ENCODE data around the gene GBF1.

GBF1 gene

DNA sequence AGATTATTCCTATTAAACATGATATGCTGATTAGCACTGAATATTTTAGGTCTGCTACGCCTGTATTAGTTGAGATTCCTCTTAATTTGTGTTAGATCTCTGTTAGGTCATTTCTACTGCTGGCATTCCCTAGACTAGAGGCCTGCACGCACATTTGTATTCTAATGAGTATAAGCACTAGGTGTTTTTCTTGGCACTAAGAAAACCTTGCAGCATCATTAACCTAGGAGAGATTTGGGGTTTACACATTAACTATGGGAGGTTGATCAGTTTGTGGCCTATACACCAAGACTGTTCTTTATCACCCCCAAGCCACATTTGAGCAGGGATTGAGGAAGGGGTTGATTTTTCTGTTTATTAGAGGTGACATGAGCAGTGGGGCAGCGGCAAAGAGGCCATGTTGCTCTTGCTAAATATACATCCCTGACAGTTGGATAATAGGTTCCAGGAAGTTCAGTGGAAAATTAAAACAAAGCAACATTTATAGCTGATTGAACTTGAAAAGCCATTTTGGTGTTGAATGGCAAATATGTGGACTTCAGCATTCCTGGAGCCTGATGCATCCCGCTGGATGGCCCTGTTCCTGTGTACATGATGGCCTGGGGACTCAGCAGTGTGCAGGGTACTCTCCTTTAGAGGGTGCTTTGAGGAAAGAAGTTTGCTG lies 65.2 kb downstream of the GBF1 start:
- TF ChIP-seq, protein P1, sequence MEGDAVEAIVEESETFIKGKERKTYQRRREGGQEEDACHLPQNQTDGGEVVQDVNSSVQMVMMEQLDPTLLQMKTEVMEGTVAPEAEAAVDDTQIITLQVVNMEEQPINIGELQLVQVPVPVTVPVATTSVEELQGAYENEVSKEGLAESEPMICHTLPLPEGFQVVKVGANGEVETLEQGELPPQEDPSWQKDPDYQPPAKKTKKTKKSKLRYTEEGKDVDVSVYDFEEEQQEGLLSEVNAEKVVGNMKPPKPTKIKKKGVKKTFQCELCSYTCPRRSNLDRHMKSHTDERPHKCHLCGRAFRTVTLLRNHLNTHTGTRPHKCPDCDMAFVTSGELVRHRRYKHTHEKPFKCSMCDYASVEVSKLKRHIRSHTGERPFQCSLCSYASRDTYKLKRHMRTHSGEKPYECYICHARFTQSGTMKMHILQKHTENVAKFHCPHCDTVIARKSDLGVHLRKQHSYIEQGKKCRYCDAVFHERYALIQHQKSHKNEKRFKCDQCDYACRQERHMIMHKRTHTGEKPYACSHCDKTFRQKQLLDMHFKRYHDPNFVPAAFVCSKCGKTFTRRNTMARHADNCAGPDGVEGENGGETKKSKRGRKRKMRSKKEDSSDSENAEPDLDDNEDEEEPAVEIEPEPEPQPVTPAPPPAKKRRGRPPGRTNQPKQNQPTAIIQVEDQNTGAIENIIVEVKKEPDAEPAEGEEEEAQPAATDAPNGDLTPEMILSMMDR (IDR thresholded peaks at IDR 0.05; ENCODE audit: borderline replicate concordance, extremely low read depth, low read length, poor library complexity, severe bottlenecking), result no peak
- TF ChIP-seq EZH2 (IDR thresholded peaks at IDR 0.05; ENCODE audit: borderline replicate concordance, low read depth, low read length, severe bottlenecking), result no peak
- DNase-seq (no peak), ATAC-seq (ENCODE audit: insufficient read depth, low read depth) (no peak)
- Histone ChIP-seq H3K9me3 (ENCODE audit: insufficient read depth, low read length, severe bottlenecking) (no peaks in the 10 kb centered on the region), H3K4me3 (ENCODE audit: low read depth in 1 of 2, low read length in 2 of 2) (no peak overlapping the region), H3K4me1 (ENCODE audit: insufficient read depth, low read length) (no peaks in the 10 kb centered on the region), H3K27me3 (ENCODE audit: insufficient read depth, low read length, poor library complexity) (no peaks in the 10 kb centered on the region), H3K79me2 (ENCODE audit: insufficient read depth, low read length) (peaks cover 74% of the 10 kb centered on the region), H3K36me3 (ENCODE audit: insufficient read depth, low read length) (peaks cover 10% of the 10 kb centered on the region), H3K27ac (ENCODE audit: low read length) (no peak overlapping the region), H2AFZ (ENCODE audit: low read depth, low read length) (no peak overlapping the region), H3K4me2 (ENCODE audit: insufficient read depth, low read length) (no peak overlapping the region), H4K20me1 (ENCODE audit: insufficient read depth, low read length) (peaks cover 46% of the 10 kb centered on the region), H3K9ac (ENCODE audit: low read depth, low read length) (no peak overlapping the region)

DNA sequence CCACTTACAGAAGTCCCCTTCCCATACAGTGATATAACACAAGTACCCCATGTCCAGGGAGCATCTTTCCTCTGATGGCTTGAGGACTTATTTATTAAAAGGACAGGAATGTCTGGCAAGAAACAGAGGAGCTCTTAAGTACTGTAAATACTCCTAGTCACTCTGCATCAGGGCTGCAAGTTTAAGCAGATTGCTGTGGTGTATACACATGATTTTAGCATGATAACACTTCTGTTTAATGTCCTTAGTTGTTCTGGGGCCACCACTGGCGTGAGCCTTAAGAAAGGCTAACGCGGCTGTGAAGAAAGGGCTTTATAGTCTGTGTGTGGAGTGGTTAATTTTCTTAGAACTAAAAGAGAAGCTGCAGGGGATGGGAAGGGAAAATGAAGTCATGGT lies 65.7 kb downstream of the GBF1 start:
- TF ChIP-seq, protein P1 (IDR thresholded peaks at IDR 0.05; ENCODE audit: borderline replicate concordance, extremely low read depth, low read length, poor library complexity, severe bottlenecking), result no peak
- TF ChIP-seq EZH2 (IDR thresholded peaks at IDR 0.05; ENCODE audit: borderline replicate concordance, low read depth, low read length, severe bottlenecking), result no peak
- no peak for DNase-seq
- Histone ChIP-seq H3K36me3 (ENCODE audit: insufficient read depth, low read length) (peaks cover 11% of the 10 kb centered on the region), H4K20me1 (ENCODE audit: insufficient read depth, low read length) (peaks cover 47% of the 10 kb centered on the region), H3K4me3 (ENCODE audit: low read depth in 1 of 2, low read length in 2 of 2) (no peak overlapping the region), H3K27ac (ENCODE audit: low read length) (no peak overlapping the region), H3K27me3 (ENCODE audit: insufficient read depth, low read length, poor library complexity) (no peaks in the 10 kb centered on the region), H2AFZ (ENCODE audit: low read depth, low read length) (no peak overlapping the region), H3K4me1 (ENCODE audit: insufficient read depth, low read length) (no peaks in the 10 kb centered on the region), H3K9ac (ENCODE audit: low read depth, low read length) (no peak overlapping the region), H3K79me2 (ENCODE audit: insufficient read depth, low read length) (peaks cover 69% of the 10 kb centered on the region), H3K9me3 (ENCODE audit: insufficient read depth, low read length, severe bottlenecking) (no peaks in the 10 kb centered on the region), H3K4me2 (ENCODE audit: insufficient read depth, low read length) (no peak overlapping the region)
- ATAC-seq (ENCODE audit: insufficient read depth, low read depth), result peak; percentile 12; the same call in 1 of the 3 replicates

DNA sequence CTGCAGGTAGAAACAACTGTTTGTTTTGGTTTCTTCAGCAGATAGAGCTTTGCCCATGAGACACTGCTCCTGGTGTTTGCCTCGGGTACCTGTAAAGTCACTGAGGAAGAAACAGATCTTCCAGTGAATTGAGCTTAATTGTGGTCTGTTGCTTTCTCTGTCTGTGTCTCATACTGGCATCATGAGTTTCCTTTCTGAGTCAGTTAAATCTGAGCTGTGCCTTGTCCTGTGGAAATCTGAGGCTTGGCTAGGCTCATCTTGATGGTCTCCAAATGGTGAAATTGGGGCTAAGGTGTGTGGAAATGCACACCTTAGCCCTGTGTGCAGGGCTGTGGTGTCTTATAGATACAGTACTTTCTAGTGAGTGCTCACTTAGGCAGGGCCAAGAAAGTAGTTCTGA lies 67.4 kb downstream of the GBF1 start:
- no peak for TF ChIP-seq EZH2 (IDR thresholded peaks at IDR 0.05; ENCODE audit: borderline replicate concordance, low read depth, low read length, severe bottlenecking)
- TF ChIP-seq, protein P1 (IDR thresholded peaks at IDR 0.05; ENCODE audit: borderline replicate concordance, extremely low read depth, low read length, poor library complexity, severe bottlenecking), result no peak
- Histone ChIP-seq H3K36me3 (ENCODE audit: insufficient read depth, low read length) (peaks cover 11% of the 10 kb centered on the region), H3K4me2 (ENCODE audit: insufficient read depth, low read length) (no peak overlapping the region), H3K27ac (ENCODE audit: low read length) (no peak overlapping the region), H4K20me1 (ENCODE audit: insufficient read depth, low read length) (peaks cover 42% of the 10 kb centered on the region), H3K4me1 (ENCODE audit: insufficient read depth, low read length) (no peaks in the 10 kb centered on the region), H2AFZ (ENCODE audit: low read depth, low read length) (no peak overlapping the region), H3K9me3 (ENCODE audit: insufficient read depth, low read length, severe bottlenecking) (no peaks in the 10 kb centered on the region), H3K9ac (ENCODE audit: low read depth, low read length) (no peak overlapping the region), H3K27me3 (ENCODE audit: insufficient read depth, low read length, poor library complexity) (no peaks in the 10 kb centered on the region), H3K79me2 (ENCODE audit: insufficient read depth, low read length) (peaks cover 71% of the 10 kb centered on the region), H3K4me3 (ENCODE audit: low read depth in 1 of 2, low read length in 2 of 2) (no peak overlapping the region)
- DNase-seq, result no peak
- ATAC-seq (ENCODE audit: insufficient read depth, low read depth), result no peak
